CD4-positive, alpha-beta T cell (primary cell): ENCODE data around the gene GPC6. TPM values are rescaled to one million over a fixed set of nuclear protein-coding genes. Genes with fewer than 3 reads are reported as not detected.

Experiments
- ATAC-seq: fragments of 200-7000 bp; cut with Tn5 transposase; one replicate; pipeline ENCODE4 v1.10.0; 2022; ENCODE audit warnings: mild to moderate bottlenecking; ENCODE audit not compliant: poor library complexity
- CTCF ChIA-PET: fragments of 350-600 bp; sonication (Branson Sonifier 250); formaldehyde crosslinking; loops from one replicate; lab custom pipeline; 2021; ENCODE audit warnings: antibody characterized with exemption, inconsistent platforms; lab: Charles Lee
- POLR2A ChIA-PET: fragments of 350-600 bp; sonication (Branson Sonifier 250); formaldehyde crosslinking; loops from one replicate; lab custom pipeline; 2021; ENCODE audit warnings: antibody characterized with exemption, inconsistent platforms; lab: Charles Lee
- DNase-seq, 14 experiments: peaks; one replicate each; pipeline ENCODE4 v3.0.0-alpha.2; 2013 to 2020; ENCODE audit warnings: mixed read lengths in 2 of 14
- H3K27ac ChIP-seq, 2 donors: one replicate each; pipeline versions ENCODE4 v1.5.1 to v1.7.0; 2013; ENCODE audit warnings: low read length in 2 of 2, low read depth in 1 of 2, mild to moderate bottlenecking in 1 of 2
- H3K27me3 ChIP-seq, 2 experiments: 1 replicate in 1 of 2; 2 replicates in 1 of 2; pipeline versions ENCODE4 v1.6.1 to v1.7.0; 2013; ENCODE audit warnings: low read length in 2 of 2, control low read depth in 1 of 2, mild to moderate bottlenecking in 1 of 2, moderate library complexity in 1 of 2; ENCODE audit not compliant: insufficient read depth in 2 of 2, control insufficient read depth in 1 of 2
- H3K36me3 ChIP-seq: one replicate; pipeline ENCODE4 v1.6.1; 2013; ENCODE audit warnings: low read length, control low read depth; ENCODE audit not compliant: insufficient read depth
- H3K4me1 ChIP-seq: one replicate; pipeline ENCODE4 v1.6.1; 2013; ENCODE audit warnings: low read length, control low read depth; ENCODE audit not compliant: insufficient read depth
- H3K4me3 ChIP-seq: one replicate; pipeline ENCODE4 v1.5.1; 2013; ENCODE audit warnings: mild to moderate bottlenecking, low read length, moderate library complexity
- H3K9me3 ChIP-seq, 2 experiments: 1 replicate in 1 of 2; 2 replicates in 1 of 2; pipeline versions ENCODE4 v1.6.1 to v1.7.0; 2013; ENCODE audit warnings: low read length in 2 of 2, mild to moderate bottlenecking in 2 of 2, control low read depth in 1 of 2, moderate library complexity in 1 of 2; ENCODE audit not compliant: control insufficient read depth in 1 of 2, insufficient read depth in 1 of 2
- H3K27ac Mint-ChIP-seq: one replicate; pipeline ENCODE4 v1.8.0; 2020; ENCODE audit warnings: mixed read lengths
- H3K27me3 Mint-ChIP-seq: one replicate; pipeline ENCODE4 v1.8.0; 2021; ENCODE audit warnings: mixed read lengths
- H3K36me3 Mint-ChIP-seq: one replicate; pipeline ENCODE4 v1.8.0; 2021; ENCODE audit warnings: low read depth, mixed read lengths
- H3K4me1 Mint-ChIP-seq: one replicate; pipeline ENCODE4 v1.8.0; 2021; ENCODE audit warnings: low read depth, mixed read lengths
- H3K4me3 Mint-ChIP-seq: one replicate; pipeline ENCODE4 v1.8.0; 2020; ENCODE audit warnings: mild to moderate bottlenecking, mixed read lengths
- H3K9me3 Mint-ChIP-seq: one replicate; pipeline ENCODE4 v1.8.0; 2020; ENCODE audit warnings: mixed read lengths
- intact Hi-C, 2 experiments: fragments of 100-400 bp; cut with DNase I in 1 of 2; cut with micrococcal nuclease in 1 of 2; formaldehyde crosslinking; loops; one replicate each; pipeline versions ENCODE4 v1.15.1 to v1.9.0; 2023 to 2025; cut with DNase I, micrococcal nuclease
- total RNA-seq, 174 experiments: library from RNA in 2 of 174; stranded (reverse) in 2 of 174; gene quantifications; one replicate each; pipeline ENCODE4 v1.2.3 and lab custom pipeline; 2021 to 2026
- TF ChIP-seq, protein P1 (sequence below): fragments of 200-600 bp; IDR thresholded peaks from one replicate; pipeline ENCODE4 v1.8.0; 2022; ENCODE audit warnings: antibody characterized with exemption, mild to moderate bottlenecking

The GPC6 gene
- total RNA-seq, 2 experiments from 2014 or later: not detected

DNA sequence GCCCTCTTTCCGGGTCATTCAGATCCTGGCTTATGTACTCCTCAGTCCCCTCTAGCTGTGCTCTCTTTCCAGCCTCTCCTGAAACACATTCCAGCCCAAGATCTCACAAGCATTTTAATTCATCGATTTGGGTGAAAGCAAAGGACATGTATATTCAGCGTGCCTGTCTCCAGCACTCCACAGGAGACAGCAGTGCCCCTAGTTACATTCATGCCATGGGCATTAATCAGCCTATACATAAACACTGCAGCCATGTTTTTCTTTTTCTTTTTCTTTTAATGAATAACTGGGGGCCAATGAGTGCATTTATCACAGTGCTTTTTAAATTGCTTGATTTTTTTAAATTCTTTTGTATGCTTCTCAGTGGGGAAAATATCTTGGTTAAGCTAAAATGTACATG, 1053.7 kb downstream of the GPC6 start:
- Histone ChIP-seq H3K27ac (no peak overlapping the region), H3K9me3 (no peaks in the 10 kb centered on the region), H3K36me3 (no peaks in the 10 kb centered on the region), H3K4me1 (no peaks in the 10 kb centered on the region), H3K4me3 (no peak overlapping the region), H3K27me3 (peaks cover 0 to 5% of the 10 kb centered on the region in 2 experiments)
- Mint-ChIP-seq H3K27me3 (peaks cover 25% of the 10 kb centered on the region), H3K36me3 (no peaks in the 10 kb centered on the region), H3K27ac (no peak overlapping the region), H3K4me1 (no peaks in the 10 kb centered on the region), H3K9me3 (peaks cover 2% of the 10 kb centered on the region), H3K4me3 (no peak overlapping the region)
- intact Hi-C loops: no loop called here
- TF ChIP-seq, protein P1, sequence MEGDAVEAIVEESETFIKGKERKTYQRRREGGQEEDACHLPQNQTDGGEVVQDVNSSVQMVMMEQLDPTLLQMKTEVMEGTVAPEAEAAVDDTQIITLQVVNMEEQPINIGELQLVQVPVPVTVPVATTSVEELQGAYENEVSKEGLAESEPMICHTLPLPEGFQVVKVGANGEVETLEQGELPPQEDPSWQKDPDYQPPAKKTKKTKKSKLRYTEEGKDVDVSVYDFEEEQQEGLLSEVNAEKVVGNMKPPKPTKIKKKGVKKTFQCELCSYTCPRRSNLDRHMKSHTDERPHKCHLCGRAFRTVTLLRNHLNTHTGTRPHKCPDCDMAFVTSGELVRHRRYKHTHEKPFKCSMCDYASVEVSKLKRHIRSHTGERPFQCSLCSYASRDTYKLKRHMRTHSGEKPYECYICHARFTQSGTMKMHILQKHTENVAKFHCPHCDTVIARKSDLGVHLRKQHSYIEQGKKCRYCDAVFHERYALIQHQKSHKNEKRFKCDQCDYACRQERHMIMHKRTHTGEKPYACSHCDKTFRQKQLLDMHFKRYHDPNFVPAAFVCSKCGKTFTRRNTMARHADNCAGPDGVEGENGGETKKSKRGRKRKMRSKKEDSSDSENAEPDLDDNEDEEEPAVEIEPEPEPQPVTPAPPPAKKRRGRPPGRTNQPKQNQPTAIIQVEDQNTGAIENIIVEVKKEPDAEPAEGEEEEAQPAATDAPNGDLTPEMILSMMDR: no peak
- ChIA-PET POLR2A (no interaction called here), CTCF (no interaction called here)
- no peak for ATAC-seq
- no peak for DNase-seq

DNA sequence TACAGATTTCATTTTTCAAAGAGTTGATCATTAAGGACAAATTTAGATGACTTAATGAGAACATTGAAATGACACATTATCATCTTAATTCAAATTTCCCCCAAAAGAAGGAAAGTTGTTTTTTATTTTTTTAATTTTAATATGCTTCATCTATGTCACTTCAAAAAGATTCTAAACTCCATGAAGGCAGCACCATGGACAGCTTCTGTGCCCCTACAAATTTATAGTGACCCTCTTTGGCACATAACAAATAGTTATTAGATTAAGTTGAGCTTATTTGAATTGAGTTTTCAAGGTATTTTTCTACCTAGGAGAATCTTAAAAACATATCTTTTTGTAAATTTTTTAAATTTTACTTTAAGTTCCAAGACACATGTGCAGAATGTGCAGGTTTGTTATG, 1054.2 kb downstream of the GPC6 start:
- TF ChIP-seq, protein P1: no peak
- Histone ChIP-seq H3K4me3 (no peak overlapping the region), H3K27ac (no peak overlapping the region), H3K4me1 (no peaks in the 10 kb centered on the region), H3K9me3 (no peaks in the 10 kb centered on the region), H3K36me3 (no peaks in the 10 kb centered on the region), H3K27me3 (peaks cover 0 to 5% of the 10 kb centered on the region in 2 experiments)
- Mint-ChIP-seq H3K4me3 (no peak overlapping the region), H3K27me3 (peaks cover 25% of the 10 kb centered on the region), H3K36me3 (no peaks in the 10 kb centered on the region), H3K4me1 (no peaks in the 10 kb centered on the region), H3K9me3 (peaks cover 2% of the 10 kb centered on the region), H3K27ac (no peak overlapping the region)
- intact Hi-C loops: no loop called here
- ChIA-PET CTCF (no interaction called here), POLR2A (no interaction called here)
- DNase-seq: no peak
- no peak for ATAC-seq

DNA sequence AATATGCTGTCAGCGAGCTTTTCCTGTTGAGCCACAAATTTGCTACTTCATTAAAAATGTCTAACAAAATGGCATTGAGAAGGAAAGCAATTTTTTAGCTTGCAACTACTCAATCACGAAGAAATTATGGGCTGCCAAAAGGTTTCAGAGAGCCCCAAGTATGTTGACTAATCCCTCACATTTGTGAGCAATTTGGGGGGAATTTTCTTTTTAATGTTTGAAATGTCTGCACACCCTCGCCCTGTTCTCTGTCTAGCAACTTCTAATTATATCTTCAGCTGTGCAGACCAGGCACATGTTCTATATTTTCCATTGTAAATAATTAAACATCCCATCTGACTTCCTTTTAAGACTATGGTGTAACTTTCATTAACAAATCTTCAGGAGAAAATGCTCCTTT, 1060.0 kb downstream of the GPC6 start:
- H3K4me3 ChIP-seq: no peak overlapping the region
- intact Hi-C loops: no loop called here
- ATAC-seq (no peak), DNase-seq (no peak)
- no peaks in the 10 kb centered on the region for H3K9me3 ChIP-seq
- Mint-ChIP-seq H3K27ac (no peak overlapping the region), H3K4me3 (no peak overlapping the region), H3K36me3 (no peaks in the 10 kb centered on the region), H3K4me1 (no peaks in the 10 kb centered on the region), H3K9me3 (no peaks in the 10 kb centered on the region), H3K27me3 (peaks cover 2% of the 10 kb centered on the region)
- no peaks in the 10 kb centered on the region for H3K4me1 ChIP-seq
- POLR2A ChIA-PET: no interaction called here
- CTCF ChIA-PET: no interaction called here
- TF ChIP-seq, protein P1: no peak
- H3K36me3 ChIP-seq: no peaks in the 10 kb centered on the region
- H3K27me3 ChIP-seq: no peaks in the 10 kb centered on the region
- H3K27ac ChIP-seq: no peak overlapping the region
